Loucy (cell line): ENCODE results near the gene GPR85.
"Not testable (repeated sequence)": the region's sequence is repeated elsewhere in the genome, so short reads cannot be mapped to it uniquely, and the experiment has no call there.

Experiments used
- H2AFZ ChIP-seq: fragments of 200-600 bp; sonication (generic); 2 replicates; pipeline ENCODE4 v1.6.0; 2016; ENCODE audit warnings: antibody characterized with exemption, mild to moderate bottlenecking, low read length, moderate library complexity
- H3F3A ChIP-seq: fragments of 200-600 bp; 2 replicates; pipeline ENCODE4 v1.6.0; 2016; ENCODE audit warnings: antibody characterized with exemption, low read depth, mild to moderate bottlenecking
- H3K27me3 ChIP-seq: fragments of 200-600 bp; sonication (generic); 2 replicates; pipeline ENCODE4 v1.6.1; 2014; ENCODE audit warnings: low read length, mild to moderate bottlenecking; ENCODE audit not compliant: insufficient read depth, poor library complexity, severe bottlenecking
- H3K36me3 ChIP-seq: fragments of 200-600 bp; sonication (generic); 2 replicates; pipeline ENCODE4 v1.6.1; 2016; ENCODE audit warnings: low read length; ENCODE audit not compliant: insufficient read depth
- H3K4me1 ChIP-seq: fragments of 200-600 bp; sonication (generic); 2 replicates; pipeline ENCODE4 v1.5.1; 2014; ENCODE audit warnings: low read length, mild to moderate bottlenecking; ENCODE audit not compliant: insufficient read depth, poor library complexity, severe bottlenecking
- H3K4me2 ChIP-seq: fragments of 200-600 bp; sonication (generic); 2 replicates; pipeline ENCODE4 v1.6.0; 2014; ENCODE audit warnings: antibody characterized with exemption, low read length, low read depth, mild to moderate bottlenecking; ENCODE audit not compliant: poor library complexity, severe bottlenecking
- H3K4me3 ChIP-seq: fragments of 200-600 bp; sonication (generic); 2 replicates; pipeline ENCODE4 v1.5.1; 2014; ENCODE audit warnings: low read length, mild to moderate bottlenecking, mixed read lengths; ENCODE audit not compliant: poor library complexity, severe bottlenecking
- H3K79me2 ChIP-seq: fragments of 200-600 bp; sonication (generic); 2 replicates; pipeline ENCODE4 v1.6.1; 2014; ENCODE audit warnings: low read length; ENCODE audit not compliant: insufficient read depth
- H3K9ac ChIP-seq: fragments of 200-600 bp; sonication (generic); 2 replicates; pipeline ENCODE4 v1.6.0; 2014; ENCODE audit warnings: mild to moderate bottlenecking, low read depth, low read length, moderate library complexity; ENCODE audit not compliant: poor library complexity, severe bottlenecking
- H3K9me2 ChIP-seq: fragments of 200-600 bp; sonication (generic); replicated peaks from 2 replicates; pipeline ENCODE4 v1.6.1; 2016; ENCODE audit warnings: low read depth, low read length, mixed read lengths
- H3K9me3 ChIP-seq: fragments of 200-600 bp; sonication (generic); 2 replicates; pipeline ENCODE4 v1.6.1; 2014; ENCODE audit warnings: mild to moderate bottlenecking, antibody characterized with exemption, low read length, low read depth; ENCODE audit not compliant: insufficient read depth
- H4K20me1 ChIP-seq: fragments of 200-600 bp; sonication (generic); 2 replicates; pipeline ENCODE4 v1.6.0; 2014; ENCODE audit warnings: antibody characterized with exemption, low read length, mild to moderate bottlenecking; ENCODE audit not compliant: insufficient read depth, poor library complexity, severe bottlenecking
- EZH2phosphoT487 ChIP-seq: fragments of 200-600 bp; IDR thresholded peaks from 2 replicates; pipeline ENCODE4 v1.6.1; 2018; ENCODE audit warnings: antibody characterized with exemption, mild to moderate bottlenecking, moderate library complexity, borderline replicate concordance
- TF ChIP-seq, protein P1 (sequence below): fragments of 200-600 bp; sonication (generic); conservative IDR thresholded peaks from 2 replicates; pipeline ENCODE4 v1.5.1; 2014; ENCODE audit warnings: mild to moderate bottlenecking, antibody characterized with exemption, low read length

Gene GPR85

DNA sequence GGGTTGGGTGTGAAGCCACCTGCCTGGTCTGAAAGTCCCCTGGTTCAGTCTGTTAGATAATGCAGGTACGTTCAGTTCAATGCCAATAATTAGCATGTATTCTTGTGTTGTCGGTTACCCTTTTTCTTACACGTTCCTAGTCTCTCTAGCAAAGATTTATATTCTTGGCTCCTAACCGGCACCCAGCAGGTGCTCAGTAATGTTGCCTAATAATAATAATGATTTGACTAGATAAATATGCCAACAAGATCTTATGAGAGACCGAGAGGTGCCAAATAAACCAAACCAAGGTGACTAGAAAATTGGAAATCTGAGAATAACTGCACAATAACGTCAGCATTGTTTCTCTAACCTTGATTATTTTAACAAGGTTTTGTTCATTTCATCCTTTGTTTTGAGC lies 32.8 kb upstream of the GPR85 start:
- no peak overlapping the region for H3K4me3 ChIP-seq

DNA sequence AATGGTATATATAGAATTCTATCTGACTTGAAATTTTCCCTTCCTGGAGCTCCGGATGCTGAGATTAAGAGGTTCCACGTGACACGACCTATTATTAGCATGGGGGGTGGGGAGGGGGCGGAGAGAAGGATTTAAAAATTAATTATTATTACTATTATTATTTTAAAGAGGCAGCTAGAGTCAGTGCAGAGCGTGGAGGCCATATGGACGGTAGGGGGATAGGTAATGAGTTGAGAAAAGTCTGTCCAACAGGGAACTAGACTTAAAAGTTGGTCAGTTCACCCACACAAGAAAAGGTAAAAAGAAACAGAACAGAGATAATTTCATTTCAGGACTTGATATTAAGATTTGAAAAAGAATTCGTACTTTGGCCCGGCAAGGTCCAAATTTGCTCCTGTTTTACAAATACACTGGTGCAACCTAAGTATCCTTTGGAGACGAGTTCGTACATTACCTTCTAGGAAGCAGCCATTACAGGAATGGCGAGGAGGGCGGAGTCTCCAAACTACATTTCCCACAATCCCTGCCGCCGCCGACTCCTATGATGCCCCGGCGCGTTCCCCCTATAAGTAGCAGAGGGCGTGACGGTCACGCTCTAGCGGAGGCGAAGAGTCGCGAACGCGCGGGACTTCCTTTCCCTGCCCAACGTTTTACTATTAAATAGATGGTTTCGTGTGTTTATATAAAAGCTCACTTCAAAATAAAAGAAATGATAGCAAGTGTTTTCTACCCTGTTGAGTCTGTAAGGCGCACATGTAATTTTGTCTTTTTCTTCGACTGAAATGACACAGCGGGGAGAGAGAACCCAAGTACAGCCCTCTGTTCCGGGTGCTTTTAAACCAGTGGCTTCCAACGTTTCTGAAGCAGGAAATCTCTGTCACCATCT lies 31.7 kb upstream of the GPR85 start, which contains the start of gene SMIM30:
Gene SMIM30 (minus strand): TSS at position 481 of the 886 bp plus-strand sequence. CDS start 976 bp downstream, outside the sequence.
- no peaks in the 10 kb centered on the region for H4K20me1 ChIP-seq
- no peaks in the 10 kb centered on the region for H3K36me3 ChIP-seq
- H3F3A ChIP-seq, result no peaks in the 10 kb centered on the region
- no peaks in the 10 kb centered on the region for H3K27me3 ChIP-seq
- H3K9me2 ChIP-seq, result no peaks in the 10 kb centered on the region
- H3K9ac ChIP-seq, result peak within 1 kb of the TSS; percentile 41
- TF ChIP-seq EZH2phosphoT487, result no peak
- TF ChIP-seq, protein P1, sequence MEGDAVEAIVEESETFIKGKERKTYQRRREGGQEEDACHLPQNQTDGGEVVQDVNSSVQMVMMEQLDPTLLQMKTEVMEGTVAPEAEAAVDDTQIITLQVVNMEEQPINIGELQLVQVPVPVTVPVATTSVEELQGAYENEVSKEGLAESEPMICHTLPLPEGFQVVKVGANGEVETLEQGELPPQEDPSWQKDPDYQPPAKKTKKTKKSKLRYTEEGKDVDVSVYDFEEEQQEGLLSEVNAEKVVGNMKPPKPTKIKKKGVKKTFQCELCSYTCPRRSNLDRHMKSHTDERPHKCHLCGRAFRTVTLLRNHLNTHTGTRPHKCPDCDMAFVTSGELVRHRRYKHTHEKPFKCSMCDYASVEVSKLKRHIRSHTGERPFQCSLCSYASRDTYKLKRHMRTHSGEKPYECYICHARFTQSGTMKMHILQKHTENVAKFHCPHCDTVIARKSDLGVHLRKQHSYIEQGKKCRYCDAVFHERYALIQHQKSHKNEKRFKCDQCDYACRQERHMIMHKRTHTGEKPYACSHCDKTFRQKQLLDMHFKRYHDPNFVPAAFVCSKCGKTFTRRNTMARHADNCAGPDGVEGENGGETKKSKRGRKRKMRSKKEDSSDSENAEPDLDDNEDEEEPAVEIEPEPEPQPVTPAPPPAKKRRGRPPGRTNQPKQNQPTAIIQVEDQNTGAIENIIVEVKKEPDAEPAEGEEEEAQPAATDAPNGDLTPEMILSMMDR, result no peak
- peak within 1 kb of the TSS; percentile 75 for H2AFZ ChIP-seq
- peaks cover 5% of the 10 kb centered on the region for H3K79me2 ChIP-seq
- H3K4me3 ChIP-seq, result peak within 1 kb of the TSS; percentile 83
- H3K4me1 ChIP-seq, result peaks cover 10% of the 10 kb centered on the region
- H3K9me3 ChIP-seq, result no peaks in the 10 kb centered on the region
- peak within 1 kb of the TSS; percentile 90 for H3K4me2 ChIP-seq

More for the DNA sequence above, 32.8 kb upstream of the GPR85 start:
- H4K20me1 ChIP-seq, result no peaks in the 10 kb centered on the region
- no peaks in the 10 kb centered on the region for H3K27me3 ChIP-seq
- no peaks in the 10 kb centered on the region for H3K36me3 ChIP-seq
- peaks cover 5% of the 10 kb centered on the region for H3K79me2 ChIP-seq
- TF ChIP-seq, protein P1, result no peak
- no peak for TF ChIP-seq EZH2phosphoT487
- H3K9me3 ChIP-seq, result no peaks in the 10 kb centered on the region
- no peaks in the 10 kb centered on the region for H3F3A ChIP-seq
- no peak overlapping the region for H2AFZ ChIP-seq
- H3K9ac ChIP-seq, result no peak overlapping the region
- H3K4me1 ChIP-seq, result peaks cover 10% of the 10 kb centered on the region
- H3K4me2 ChIP-seq, result peak overlapping the region; percentile 63
- no peaks in the 10 kb centered on the region for H3K9me2 ChIP-seq

DNA sequence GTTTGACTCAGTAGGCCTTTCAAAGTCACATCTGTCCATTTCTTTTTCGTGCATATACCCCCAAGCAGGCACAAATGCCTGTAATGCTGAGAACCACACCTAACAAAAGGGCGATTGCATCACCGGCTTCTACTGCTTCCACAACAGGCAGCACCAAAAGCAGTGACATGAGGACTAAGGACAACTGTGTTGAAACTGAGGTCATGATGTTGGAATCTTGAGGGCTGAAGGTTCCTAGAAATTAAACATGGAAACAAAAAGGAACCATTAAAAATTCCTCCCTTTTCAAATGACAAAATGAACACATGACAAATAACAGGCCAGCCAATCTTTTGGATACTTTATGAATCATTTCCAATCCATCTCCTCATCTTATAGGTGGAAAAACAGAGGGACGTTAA lies 30.7 kb upstream of the GPR85 start:
- H3K79me2 ChIP-seq, H3F3A ChIP-seq, H3K9me3 ChIP-seq, H3K9me2 ChIP-seq, H4K20me1 ChIP-seq, H2AFZ ChIP-seq, H3K27me3 ChIP-seq, H3K36me3 ChIP-seq: not testable (repeated sequence)
- Histone ChIP-seq H3K4me1 (peaks cover 10% of the 10 kb centered on the region), H3K9ac (peak overlapping the region; percentile 41), H3K4me3 (peak overlapping the region; percentile 83), H3K4me2 (peak overlapping the region; percentile 90)
